ENCODE results near the gene CASP2. TPM values are rescaled to one million over a fixed set of nuclear protein-coding genes. Genes with fewer than 3 reads are reported as not detected.

CASP2 gene
- total RNA-seq, 1 experiment from 2014 or later = 65.3 TPM

DNA sequence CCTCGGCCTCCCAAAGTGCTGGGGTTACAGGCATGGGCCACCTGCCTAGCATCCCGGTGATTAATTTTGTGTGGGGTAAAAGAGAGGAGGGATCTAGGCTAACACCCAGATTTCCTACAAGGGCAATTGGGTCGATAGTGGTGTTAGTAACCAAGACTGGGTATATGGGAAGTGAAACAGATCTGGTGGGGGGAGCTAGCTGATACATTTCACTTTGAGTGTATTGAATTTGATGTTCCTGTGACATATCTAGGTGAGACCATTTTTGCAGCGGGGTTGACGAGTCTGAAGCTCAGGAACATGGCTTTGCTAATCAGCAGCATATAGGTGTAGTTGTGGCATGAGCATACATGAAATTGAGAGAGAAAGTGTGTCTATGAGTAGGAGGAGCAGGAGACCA lies 39.8 kb downstream of the CASP2 start:
- no peak overlapping the region for H2BK12ac ChIP-seq (ENCODE audit: insufficient read length, low read depth, low read length)
- H2BK20ac ChIP-seq (ENCODE audit: low read depth, low read length, poor library complexity, severe bottlenecking) = no peak overlapping the region
- H3K9me3 ChIP-seq (ENCODE audit: control insufficient read depth, low read depth, low read length) = no peaks in the 10 kb centered on the region
- H3K4me1 Mint-ChIP-seq = peaks cover 19 to 31% of the 10 kb centered on the region in 2 experiments
- no peak for DNase-seq
- H3K23ac ChIP-seq (ENCODE audit: insufficient read length, low read depth, low read length) = no peak overlapping the region
- no peak overlapping the region for H2AK5ac ChIP-seq (ENCODE audit: insufficient read length, low read length)
- no peaks in the 10 kb centered on the region; a peak in 1 of 5 replicates for H3K9me3 Mint-ChIP-seq
- H2AFZ ChIP-seq (ENCODE audit: low read length) = no peak overlapping the region
- no peak overlapping the region for H3K4ac ChIP-seq (ENCODE audit: low read depth, low read length)
- H3T11ph ChIP-seq (ENCODE audit: low read length) = no peak overlapping the region
- no peak overlapping the region for H4K8ac ChIP-seq (replicated peaks; ENCODE audit: insufficient read length, low read depth, low read length)
- no peak overlapping the region for H4K91ac ChIP-seq (ENCODE audit: insufficient read length, low read depth, low read length)
- no peaks in the 10 kb centered on the region for H3K79me2 ChIP-seq (ENCODE audit: insufficient read depth, low read length)
- no peaks in the 10 kb centered on the region for H4K20me1 ChIP-seq (ENCODE audit: control insufficient read depth, insufficient read depth, insufficient read length)
- no peaks in the 10 kb centered on the region for H3K79me1 ChIP-seq (ENCODE audit: insufficient read depth, low read depth, low read length, poor library complexity, severe bottlenecking)
- no peaks in the 10 kb centered on the region for H3K23me2 ChIP-seq (ENCODE audit: insufficient read length, low read depth, low read length, poor library complexity, severe bottlenecking)
- no peak overlapping the region for H3K18ac ChIP-seq (ENCODE audit: insufficient read length, low read depth, low read length)
- H3K27ac Mint-ChIP-seq = no peak overlapping the region
- H3K56ac ChIP-seq (ENCODE audit: insufficient read length, low read depth, low read length) = no peak overlapping the region
- no peak overlapping the region for H3K27ac ChIP-seq (ENCODE audit: insufficient read length, low read depth, low read length)
- H3K14ac ChIP-seq (ENCODE audit: insufficient read depth, low read length) = no peak overlapping the region
- H2BK15ac ChIP-seq (ENCODE audit: low read depth, low read length) = no peak overlapping the region
- no peak overlapping the region for H2BK5ac ChIP-seq (ENCODE audit: insufficient read length, low read length)
- no peak overlapping the region for H3K9ac ChIP-seq (ENCODE audit: extremely low read depth, insufficient read length, low read length)
- H4K5ac ChIP-seq (ENCODE audit: insufficient read length, low read depth, low read length) = no peak overlapping the region
- H3K27me3 Mint-ChIP-seq (ENCODE audit: low read depth) = no peaks in the 10 kb centered on the region
- H3K4me1 ChIP-seq (ENCODE audit: insufficient read depth, low read length) = no peaks in the 10 kb centered on the region
- TF ChIP-seq, protein P1, sequence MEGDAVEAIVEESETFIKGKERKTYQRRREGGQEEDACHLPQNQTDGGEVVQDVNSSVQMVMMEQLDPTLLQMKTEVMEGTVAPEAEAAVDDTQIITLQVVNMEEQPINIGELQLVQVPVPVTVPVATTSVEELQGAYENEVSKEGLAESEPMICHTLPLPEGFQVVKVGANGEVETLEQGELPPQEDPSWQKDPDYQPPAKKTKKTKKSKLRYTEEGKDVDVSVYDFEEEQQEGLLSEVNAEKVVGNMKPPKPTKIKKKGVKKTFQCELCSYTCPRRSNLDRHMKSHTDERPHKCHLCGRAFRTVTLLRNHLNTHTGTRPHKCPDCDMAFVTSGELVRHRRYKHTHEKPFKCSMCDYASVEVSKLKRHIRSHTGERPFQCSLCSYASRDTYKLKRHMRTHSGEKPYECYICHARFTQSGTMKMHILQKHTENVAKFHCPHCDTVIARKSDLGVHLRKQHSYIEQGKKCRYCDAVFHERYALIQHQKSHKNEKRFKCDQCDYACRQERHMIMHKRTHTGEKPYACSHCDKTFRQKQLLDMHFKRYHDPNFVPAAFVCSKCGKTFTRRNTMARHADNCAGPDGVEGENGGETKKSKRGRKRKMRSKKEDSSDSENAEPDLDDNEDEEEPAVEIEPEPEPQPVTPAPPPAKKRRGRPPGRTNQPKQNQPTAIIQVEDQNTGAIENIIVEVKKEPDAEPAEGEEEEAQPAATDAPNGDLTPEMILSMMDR (conservative IDR thresholded peaks at IDR 0.05) = no peak
- WGBS (ENCODE audit: extremely low coverage, insufficient read length, low lambda C conversion rate) = no CpG with 5 or more reads among the region's 5 CpGs
- H3K4me3 Mint-ChIP-seq = no peak overlapping the region
- no peaks in the 10 kb centered on the region; a peak in 1 of 7 replicates for H3K36me3 Mint-ChIP-seq (ENCODE audit: insufficient read depth in 1 of 3, low read depth in 3 of 3)
- no peak overlapping the region for H2BK120ac ChIP-seq (ENCODE audit: low read depth, low read length, poor library complexity, severe bottlenecking)
- no peak overlapping the region for H3K4me2 ChIP-seq (ENCODE audit: insufficient read depth, insufficient read length, low read length)
- H3K27me3 ChIP-seq (ENCODE audit: insufficient read depth, low read length) = no peaks in the 10 kb centered on the region
